ENCODE results near the gene MROH9.
"Not testable (repeated sequence)": the region's sequence is repeated elsewhere in the genome, so short reads cannot be mapped to it uniquely, and the experiment has no call there.

The MROH9 gene, protein sequence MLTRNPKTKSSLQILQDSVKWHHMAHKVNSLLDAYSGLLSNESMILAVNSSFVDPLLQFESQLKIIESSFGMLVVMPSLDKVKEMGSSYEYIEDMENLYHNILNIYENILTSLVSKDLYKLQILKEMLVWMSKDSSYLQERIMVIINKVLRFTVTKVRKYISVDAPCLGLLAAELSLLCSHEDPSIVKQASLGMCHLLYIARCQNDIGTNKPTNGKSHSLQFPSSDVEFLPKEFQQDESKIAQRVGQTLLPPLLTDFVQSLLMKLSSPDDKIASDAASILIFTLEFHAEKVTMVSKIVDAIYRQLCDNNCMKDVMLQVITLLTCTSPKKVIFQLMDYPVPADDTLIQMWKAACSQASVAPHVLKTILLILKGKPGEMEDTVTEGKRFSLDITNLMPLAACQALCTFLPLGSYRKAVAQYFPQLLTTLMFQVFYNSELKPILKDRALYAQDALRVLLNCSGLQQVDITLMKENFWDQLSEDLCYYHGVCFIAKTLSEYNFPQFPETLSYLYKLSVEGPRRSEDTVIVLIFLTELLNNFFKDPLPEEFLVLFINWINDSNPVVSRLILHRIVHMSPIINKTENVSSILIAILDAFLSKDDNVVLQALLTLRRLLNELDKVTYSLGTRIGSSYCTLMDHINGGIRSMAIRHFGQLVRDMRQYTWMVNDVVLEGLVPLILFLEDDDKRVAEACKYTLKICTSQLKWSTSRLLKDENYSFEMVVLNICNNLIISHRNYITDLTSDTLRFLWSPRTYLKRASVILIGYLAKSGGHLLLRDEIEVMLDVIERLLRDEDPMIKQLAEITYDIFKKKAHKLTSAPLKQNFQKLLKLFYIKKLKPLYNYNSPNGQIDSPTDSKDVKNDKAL

DNA sequence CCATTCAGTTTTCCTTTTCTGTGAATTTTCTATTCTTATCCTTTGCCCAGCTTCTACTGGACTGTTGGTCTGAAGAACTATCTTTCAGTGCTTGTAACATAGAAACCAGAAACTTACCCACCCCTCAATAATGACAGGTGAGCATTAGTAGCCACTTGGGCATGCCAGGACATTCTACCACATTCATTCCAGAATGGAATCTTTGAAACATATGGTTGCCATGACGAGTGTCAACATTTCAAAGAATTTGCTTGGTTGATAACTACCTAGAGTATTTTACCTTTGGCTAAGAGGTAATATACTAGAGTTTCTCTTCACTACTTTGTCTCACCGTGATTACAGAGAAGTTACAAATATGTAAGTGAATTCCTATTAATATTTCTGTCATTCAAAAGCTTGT is at the start of gene MROH9:
MROH9 (plus strand) TSS at position 304 of the 400 bp plus-strand sequence. CDS start 10,023 bp downstream, outside the sequence.
- DNase-seq, result no peak

DNA sequence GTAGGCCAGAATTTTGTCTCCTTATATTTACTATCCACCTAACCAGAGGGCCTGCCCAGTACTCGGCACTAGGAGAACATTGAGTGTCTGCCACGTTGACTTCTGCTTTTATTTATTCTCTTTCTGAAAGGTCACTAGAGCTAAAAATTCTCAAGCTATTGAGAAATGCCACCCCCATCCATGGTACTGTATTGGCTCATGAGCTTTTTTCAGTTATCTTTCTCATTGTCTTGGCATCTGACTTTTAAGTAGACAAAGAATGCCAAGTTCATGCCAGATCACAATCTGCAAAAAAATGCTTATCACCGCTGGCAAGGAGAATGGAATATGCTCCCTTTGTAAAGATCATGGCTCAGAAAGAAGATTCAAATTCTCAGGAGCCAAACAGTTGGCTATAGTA is 49.8 kb upstream of the MROH9 start:
- no peak for DNase-seq

DNA sequence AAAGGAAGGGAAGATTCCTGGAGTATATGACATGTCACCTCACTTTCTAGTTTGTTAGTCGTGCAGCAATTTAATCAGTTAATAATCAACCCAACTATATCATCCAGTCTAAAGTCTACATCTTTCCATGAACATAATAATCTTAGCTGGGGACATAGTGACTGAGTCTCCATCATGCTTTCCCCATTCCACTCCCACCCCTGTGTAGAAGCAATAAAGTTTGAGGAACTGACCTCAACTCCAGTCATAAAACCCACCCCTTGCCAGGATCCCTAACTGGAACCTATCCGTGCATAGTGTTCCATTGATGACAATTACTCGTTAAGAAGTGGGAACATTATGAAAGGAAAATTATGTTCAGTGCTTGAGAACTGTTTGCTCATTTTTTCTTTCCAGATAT is 48.9 kb upstream of the MROH9 start:
- no peak for DNase-seq

DNA sequence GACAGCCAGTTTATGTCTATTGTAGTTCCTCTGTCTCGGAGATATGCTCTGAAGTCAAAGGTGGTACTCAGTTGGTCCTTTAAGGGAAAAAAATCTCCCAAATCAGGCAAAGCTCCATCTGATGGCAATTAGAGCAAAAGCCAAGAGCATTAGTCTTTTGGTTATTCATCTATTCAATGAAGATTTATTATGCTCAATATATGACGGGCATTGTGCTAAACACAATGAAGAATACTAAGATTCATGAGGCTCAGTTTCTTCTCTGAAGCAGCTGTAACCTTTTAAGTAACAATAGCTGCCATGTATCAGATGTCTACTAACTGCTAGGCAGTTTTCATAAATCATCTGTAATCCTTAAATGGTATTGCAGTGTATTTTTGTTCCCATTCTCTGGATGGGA is 47.6 kb upstream of the MROH9 start:
- no peak for DNase-seq

DNA sequence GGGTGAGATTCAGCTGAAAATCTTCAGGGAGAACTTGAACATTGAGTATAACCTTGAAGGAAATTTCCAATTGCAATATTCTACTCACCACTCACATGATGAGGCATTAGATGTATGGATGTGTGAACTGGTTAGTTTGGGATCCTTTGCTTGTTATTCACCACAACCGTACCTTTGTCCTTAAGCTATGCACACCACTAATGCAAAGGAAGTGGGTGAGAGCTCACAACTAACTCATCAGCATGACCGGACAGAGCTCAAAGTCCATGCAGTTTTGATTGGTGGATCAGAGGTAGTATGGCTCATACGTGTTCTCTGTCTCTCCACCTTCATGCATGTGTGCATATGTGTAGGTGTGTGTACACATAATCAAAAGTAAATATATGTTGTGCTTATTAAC is 43.5 kb upstream of the MROH9 start:
- no peak for DNase-seq

DNA sequence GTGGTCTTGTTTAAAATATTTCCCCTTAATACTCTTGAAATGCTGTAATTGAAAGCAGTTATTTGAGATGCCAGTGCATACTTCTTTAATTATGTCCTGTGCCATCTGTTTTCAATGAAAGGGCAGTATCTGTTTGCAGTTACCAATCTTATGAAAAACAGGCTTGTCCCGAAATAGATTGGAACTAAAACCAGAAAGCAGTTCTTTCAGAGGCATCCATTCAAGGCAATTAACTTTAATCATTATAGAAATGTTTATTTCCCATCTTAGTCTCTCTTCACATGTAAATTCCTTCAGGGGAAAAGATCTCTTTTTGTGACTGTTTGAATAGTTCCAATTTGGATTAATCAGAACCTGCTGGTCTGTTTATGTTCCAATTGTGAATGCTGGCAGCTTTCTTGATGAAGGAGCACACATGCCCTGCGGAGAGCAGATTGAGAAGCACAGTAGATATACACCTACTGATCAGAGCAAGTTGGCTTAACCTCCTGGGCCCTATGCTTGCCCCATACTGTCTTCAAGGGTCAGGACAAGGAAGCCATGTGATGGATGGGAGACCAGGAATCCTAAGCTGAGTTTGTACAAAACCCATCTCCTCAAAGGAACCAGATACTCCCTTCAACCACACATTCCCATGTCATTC is 41.6 kb upstream of the MROH9 start:
- no peak for DNase-seq

DNA sequence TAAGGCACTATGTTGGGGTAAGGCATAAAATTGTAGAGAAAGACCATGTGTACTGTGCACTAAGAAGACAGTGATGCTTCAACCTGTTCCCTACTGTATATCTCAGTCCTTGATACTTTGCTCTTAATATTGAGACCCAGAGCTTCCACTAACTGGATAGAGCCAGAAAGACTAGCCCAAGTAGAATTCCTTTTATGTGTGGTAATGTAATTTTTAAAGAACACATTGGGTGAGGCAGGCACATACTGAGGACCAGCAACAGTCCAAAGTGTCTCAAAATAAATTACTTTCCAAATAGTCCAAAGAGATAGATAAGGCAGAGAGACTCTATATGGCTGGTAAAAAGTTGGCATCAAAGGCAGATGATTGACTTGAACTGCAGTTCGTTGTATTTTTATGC is 31.4 kb upstream of the MROH9 start:
- DNase-seq, result no peak

DNA sequence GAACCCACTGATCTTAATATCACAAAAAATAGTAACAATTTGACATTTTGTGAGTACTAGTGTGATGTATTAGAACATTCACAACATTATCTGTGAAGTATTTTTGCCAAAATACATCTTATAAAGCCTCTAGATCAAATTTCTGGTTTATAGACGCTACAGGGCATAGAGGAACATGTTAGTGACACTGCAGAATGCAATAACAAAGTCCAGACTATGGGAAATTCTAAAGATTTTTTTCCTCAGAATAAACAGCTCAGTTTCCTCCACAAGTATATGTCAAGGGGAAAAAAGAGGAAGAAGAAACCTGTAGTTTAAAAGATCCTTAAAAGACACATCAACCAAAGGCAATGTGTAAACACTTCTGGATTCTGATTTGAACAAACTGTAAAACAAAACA is 26.4 kb upstream of the MROH9 start:
- DNase-seq, result no peak

DNA sequence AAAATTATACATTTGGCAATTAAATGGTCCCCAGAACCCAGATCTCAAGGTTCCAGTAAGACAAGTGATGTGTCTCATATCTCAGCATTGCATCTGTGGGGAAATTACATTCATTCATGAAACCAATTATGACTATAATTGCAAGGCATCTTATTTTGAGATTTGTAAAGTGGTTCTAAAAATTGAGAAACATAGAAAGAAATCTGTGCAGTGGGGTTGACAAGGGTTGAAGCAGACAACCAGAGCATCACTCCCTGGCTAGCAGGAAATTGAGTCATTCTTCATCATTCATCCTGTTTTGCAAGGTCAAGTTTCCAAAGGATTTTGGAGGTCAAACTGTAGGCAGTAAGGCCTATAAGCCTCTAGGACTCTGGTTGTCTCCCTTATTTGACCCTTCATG is 25.1 kb upstream of the MROH9 start:
- DNase-seq, result no peak

DNA sequence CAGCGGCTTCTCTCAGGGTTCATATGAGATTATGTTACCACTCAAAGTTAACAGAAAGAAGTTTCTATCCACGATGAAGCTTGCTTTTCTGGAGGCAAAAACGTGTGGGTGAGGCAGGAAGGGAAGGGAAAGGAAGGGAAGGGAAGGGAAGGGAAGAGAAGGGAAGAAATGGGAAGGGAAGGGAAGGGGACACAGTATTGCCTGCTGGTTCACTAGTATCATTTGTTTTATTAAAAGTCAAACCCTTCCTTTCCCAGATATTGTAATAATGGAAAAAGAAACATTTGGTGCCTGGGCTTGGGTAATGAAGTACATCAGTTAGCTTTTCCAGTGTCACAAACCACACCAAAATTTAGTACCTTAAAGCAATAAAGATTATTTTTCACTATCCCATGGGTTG is 18.0 kb upstream of the MROH9 start:
- no peak for DNase-seq

DNA sequence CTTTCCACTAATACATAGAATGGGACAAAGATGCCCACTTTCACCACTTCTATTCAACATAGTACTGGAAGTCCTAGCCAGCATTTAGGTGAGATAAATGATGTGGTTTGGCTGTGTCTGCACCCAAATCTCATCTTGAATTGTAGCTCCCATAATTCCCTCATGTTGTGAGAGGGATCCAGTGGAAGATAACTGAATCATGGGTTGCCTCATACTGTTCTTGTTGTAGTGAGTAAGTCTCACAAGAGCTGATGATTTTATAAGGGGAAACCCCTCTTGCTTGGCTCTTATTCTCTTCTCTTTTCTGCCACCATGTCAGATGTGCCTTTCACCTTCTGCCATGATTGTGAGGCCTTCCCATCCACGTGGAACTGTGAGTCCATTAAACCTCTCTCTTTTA is 10.7 kb upstream of the MROH9 start:
- DNase-seq, result not testable (repeated sequence)

DNA sequence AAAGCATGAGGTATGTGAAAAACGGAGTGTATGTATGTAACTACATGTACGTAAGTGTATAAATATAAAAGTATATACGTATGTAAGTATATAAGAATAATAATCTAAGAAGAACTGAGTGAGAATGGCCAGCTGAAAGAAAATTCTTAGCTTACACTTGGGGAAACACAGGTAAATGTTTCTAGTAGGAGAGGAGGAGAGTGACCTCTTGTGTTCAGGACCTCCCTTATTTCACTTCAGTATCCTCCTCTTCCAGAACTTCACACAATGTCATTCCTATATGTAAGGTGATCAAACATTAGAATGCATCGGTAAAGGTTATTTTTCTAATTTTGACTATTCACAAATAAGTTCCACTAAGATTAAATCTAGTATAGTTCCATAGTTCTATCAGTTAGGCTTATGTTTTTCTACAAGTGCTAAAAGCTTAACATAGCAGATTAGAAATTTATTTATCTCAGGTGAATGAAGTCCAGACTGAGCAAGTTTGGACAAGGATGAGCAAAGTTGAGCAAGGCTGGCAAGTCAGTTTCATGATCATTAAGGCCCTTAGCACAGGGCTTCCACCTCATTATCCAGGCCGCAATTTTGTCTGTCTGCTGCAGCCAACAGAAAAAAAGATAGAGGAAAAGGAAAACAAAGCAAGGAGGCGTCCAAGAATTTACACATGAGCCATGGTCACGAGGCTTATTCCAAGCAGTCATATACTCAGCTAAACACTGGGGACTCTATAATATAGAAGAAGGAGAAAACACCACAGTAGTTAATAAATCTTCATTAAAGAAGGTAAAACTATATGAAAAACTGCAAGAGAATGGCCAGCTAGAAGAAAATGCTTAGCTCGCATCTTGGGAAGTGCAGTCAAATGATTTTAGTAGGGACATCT is 7.1 kb upstream of the MROH9 start:
- peak; percentile 35 for DNase-seq

DNA sequence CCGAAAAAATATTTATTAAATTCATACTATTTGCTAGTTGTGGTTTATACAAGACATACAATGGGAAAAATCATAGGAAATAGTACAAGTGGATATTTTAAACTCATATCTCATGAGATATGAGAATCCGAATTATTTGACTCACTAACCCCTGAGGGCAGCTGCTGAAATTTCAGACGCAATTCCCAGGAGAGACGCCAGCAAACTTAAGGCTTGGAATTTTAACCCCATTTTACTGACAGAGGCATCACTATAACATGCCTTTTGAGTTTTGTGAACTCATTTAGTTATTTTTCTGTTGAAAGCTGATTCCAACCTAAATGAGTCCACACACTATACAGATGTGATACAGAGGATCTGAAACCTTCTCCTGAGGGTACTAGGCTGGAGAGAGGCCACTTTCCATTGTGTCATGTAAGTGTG is 5.9 kb upstream of the MROH9 start:
- DNase-seq, result no peak

DNA sequence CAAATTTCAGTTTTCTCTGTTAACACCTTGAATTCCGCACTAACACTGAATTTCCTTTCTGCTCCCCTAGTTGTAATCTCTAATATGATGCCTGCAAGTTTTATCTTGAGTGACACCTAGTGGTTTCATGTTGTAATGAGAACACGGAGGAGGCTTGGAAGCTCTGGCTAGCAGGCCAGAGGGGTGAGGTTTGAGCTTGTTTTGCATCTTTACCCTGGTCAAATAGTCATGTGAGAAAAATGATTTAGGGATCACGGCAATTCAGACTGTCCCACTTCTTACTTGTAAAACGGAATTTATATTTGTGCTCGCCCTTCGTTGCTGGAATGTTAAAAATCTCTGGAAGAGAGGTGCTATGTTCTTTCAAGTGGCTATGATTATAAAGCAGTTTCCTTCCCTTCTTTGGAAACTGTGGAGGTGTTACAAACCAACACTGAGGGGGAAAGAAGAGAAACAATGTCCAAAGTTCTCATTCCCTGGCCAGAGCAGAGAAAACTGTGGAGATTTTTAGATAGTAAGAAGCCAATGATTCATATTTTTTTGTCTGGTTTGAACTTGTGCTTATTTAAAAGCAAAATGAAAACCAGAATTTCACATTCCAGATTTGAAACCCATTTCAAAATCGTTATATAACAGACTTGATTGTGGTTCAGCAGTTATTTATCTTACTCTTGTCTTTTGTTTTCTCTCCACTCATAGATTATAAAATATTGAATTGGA is 5.3 kb upstream of the MROH9 start:
- DNase-seq, result peak; percentile 81

DNA sequence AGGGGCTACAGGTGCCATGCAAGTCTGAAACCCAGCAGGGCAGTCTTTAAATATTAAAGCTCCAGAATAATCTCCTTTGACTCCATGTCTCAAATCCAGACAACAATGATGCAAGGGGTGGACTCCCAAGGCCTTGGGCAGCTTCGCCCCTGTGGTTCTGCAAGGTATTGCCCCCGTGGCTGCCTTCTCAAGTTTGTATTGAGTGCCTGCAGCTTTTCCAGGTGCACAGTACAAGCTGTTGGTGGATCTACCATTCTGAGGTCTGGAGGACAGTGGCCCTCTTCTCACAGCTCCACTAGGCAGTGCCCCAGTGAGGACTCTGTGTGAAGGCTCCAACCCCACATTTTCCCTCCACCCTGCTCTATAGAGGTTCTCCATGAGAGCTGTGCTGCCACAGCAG is 3.7 kb upstream of the MROH9 start:
- peak; percentile 37 for DNase-seq

DNA sequence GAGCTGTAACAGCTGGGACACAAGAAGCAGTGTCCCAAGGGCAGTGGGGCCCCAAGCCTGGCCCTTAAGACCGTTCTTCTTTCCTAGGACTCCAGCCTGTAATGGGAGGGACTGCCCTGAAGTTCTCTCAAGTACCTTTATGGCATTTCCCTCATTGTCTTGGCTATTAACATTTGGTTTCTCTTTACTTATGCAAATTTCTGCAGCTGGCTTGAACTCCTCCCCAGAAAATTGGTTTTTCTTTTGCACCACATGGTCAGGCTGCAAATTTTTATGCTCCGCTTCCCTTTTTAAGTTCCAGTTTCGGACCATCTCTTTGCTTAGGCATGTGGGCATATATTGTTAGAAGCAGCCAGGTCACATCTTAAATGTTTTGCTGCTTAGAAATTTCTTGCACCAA is 3.1 kb upstream of the MROH9 start:
- DNase-seq, result no peak

DNA sequence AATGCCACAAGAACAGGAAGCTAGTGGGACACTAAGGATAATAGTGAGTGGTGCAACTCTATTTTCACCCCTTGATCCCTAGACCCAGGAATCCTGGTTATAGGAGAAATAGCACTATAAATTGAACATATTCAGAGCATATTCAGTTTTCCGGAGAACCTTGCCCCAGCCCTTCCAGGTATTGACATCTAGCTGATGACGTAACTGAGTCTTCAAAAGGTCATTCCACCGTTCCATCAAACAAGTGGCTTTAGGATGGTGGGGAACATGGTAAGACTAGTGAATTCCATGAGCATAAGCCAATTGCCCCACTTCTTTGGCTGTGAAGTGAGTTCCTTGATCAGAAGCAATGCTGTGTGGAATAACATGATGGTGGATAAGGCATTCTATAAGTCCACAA is 2.9 kb downstream of the MROH9 start:
- no peak for DNase-seq

DNA sequence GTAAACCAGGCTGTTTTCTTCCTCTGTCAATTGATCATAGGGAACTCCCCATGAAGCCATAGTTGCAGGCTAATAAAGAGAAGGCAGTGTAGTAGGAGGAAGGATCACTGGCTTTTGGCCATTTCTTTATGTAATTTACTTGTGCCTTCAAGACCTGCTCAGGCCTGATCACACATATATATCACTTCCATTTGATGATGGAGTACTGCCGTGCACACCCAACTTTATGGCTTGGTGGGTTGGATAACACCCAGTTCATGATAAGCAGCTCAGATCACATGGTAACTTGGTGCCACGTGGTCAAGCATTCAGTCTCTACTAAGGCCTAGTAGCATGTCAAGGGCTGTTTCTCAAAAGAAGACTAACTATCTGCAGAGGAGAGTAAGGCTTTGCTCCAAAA is 4.1 kb downstream of the MROH9 start:
- DNase-seq, result no peak

DNA sequence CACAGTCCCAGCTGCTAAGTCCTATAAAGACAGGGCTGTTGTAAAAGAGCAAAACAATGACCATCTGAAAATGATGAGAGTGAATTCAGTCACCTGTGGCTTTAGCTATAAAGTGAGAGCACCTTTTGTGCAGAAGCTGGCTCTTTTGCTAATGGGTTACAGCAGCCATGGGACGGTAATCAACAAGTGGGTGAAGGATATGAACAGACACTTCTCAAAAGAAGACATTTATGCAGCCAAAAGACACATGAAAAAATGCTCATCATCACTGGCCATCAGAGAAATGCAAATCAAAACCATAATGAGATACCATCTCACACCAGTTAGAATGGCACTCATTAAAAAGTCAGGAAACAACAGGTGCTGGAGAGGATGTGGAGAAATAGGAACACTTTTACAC is 16.4 kb downstream of the MROH9 start:
- not testable (repeated sequence) for DNase-seq

DNA sequence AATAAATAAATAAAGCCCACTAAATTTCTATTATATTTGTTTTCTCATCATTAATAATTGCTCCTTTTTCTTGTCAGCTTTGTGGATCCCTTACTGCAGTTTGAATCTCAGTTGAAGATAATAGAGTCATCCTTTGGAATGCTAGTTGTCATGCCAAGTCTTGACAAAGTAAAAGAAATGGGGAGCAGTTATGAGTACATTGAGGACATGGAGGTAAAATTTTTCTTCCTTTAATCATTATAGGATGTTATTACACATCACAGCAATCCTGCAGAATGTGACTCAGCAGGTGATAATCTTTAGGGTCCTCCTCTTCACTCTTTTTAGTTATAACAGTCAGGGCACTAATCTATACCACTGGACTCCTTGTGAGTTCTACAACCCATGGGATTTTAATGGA is 24.1 kb downstream of the MROH9 start:
- no peak for DNase-seq

DNA sequence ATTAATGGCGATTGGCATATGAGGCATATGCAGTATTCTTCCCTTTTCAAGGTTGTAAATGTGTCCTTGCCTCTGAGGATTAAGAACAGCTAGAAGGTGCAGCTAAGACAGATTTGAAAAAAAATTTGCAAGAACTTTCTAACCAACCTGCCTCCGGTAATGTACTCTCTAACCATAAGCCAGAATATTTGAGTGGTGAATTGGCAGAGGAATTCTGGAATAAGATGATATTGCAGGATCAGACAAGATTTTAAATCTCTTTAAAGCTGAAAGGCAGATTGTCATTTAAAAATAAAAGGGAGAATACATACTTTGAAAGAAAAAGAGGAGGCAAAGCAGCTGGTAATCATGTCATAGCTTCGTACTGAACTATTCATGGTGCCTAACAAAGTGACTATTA is 29.2 kb downstream of the MROH9 start:
- DNase-seq, result no peak
